Testis (tissue), 3 donors: ENCODE results near the gene NUDT16. TPM values are rescaled to one million over a fixed set of nuclear protein-coding genes. Genes with fewer than 3 reads are reported as not detected.
A peak's percentile ranks its signal among the peaks of the same experiment; 100 is the strongest.
"Not testable (repeated sequence)": the region's sequence is repeated elsewhere in the genome, so short reads cannot be mapped to it uniquely, and the experiment has no call there.

ENCODE experiments used
- DNase-seq: peaks from one replicate; pipeline ENCODE4 v3.0.0-alpha.2; 2019
- H3K27ac ChIP-seq, 2 donors: fragments of 200-600 bp; sonication (generic); one replicate each; pipeline ENCODE4 v1.5.1; 2019
- H3K27me3 ChIP-seq: fragments of 200-600 bp; sonication (generic); one replicate; pipeline ENCODE4 v1.5.1; 2019
- H3K36me3 ChIP-seq: fragments of 200-600 bp; sonication (generic); one replicate; pipeline ENCODE4 v1.5.1; 2017; ENCODE audit warnings: low read depth; ENCODE audit errors: missing control alignments
- H3K4me1 ChIP-seq: fragments of 200-600 bp; sonication (generic); one replicate; pipeline ENCODE4 v1.5.1; 2019
- H3K4me3 ChIP-seq, 2 donors: fragments of 200-600 bp; sonication (generic); one replicate each; pipeline ENCODE4 v1.5.1; 2017 to 2019
- H3K9me3 ChIP-seq: fragments of 200-600 bp; sonication (generic); one replicate; pipeline ENCODE4 v1.5.1; 2017
- CTCF ChIP-seq, 3 experiments: fragments of 450-650 bp in 2 of 3; fragments of 200-600 bp in 1 of 3; sonication (generic) in 1 of 3; IDR thresholded peaks; one replicate each; pipeline ENCODE4 v1.5.1; 2016 to 2019; ENCODE audit warnings: antibody characterized with exemption in 3 of 3, mild to moderate bottlenecking in 2 of 3, moderate library complexity in 1 of 3
- POLR2A ChIP-seq: fragments of 450-650 bp; IDR thresholded peaks from one replicate; pipeline ENCODE4 v1.6.1; 2017; ENCODE audit warnings: antibody characterized with exemption, mild to moderate bottlenecking, moderate library complexity
- WGBS, 2 donors: methylation state at CpG; one replicate each; pipeline ENCODE4 v1.1.5; 2018; 5-methylcytosine and 5-hydroxymethylcytosine counted together
- intact Hi-C: fragments of 100-400 bp; cut with DNase I; formaldehyde crosslinking; loops from one replicate; pipeline ENCODE4 v1.15.1; 2023; ENCODE audit warnings: low total_unique reads
- polyA plus RNA-seq: library from polyadenylated mRNA; stranded (reverse); fragments of 350-450 nt; fragmentation: Illumina TruSeq; extraction: RNeasy Lipid Tissue Mini Kit (QIAGEN cat#74804); gene quantifications from one replicate; pipeline ENCODE4 v1.2.3, GENCODE V29; 2014; ENCODE audit warnings: low read depth, low replicate concordance; ENCODE audit not compliant: insufficient read depth
- total RNA-seq, 2 donors: library from RNA; depleted of rRNA; stranded (reverse); fragments of >200 nt; gene quantifications; one replicate each; pipeline ENCODE4 v1.2.3, GENCODE V29; 2016

NUDT16 gene
- total and polyA plus RNA-seq, 3 donors from 2014 or later = 20.6 to 26.4 (median 20.8) TPM

- intact Hi-C loops = no loop called here
- WGBS, 2 donors = 87 to 93% methylated on average over 5 of the region's 5 CpGs
- no peaks in the 10 kb centered on the region for H3K27me3 ChIP-seq
- DNase-seq = no peak
- no peak for TF ChIP-seq CTCF (IDR thresholded peaks at IDR 0.05)
- no peak for TF ChIP-seq POLR2A
- no peak overlapping the region for H3K27ac ChIP-seq
- no peak overlapping the region for H3K4me3 ChIP-seq
- H3K36me3 ChIP-seq = no peaks in the 10 kb centered on the region
- no peaks in the 10 kb centered on the region for H3K9me3 ChIP-seq
- H3K4me1 ChIP-seq = no peaks in the 10 kb centered on the region
These were observed 25.5 kb upstream of the NUDT16 start for GRCh38 chr3:131356006-131356595.

- no peaks in the 10 kb centered on the region for H3K27me3 ChIP-seq
- no peak for DNase-seq
- intact Hi-C loops = no loop called here
- H3K4me1 ChIP-seq = no peaks in the 10 kb centered on the region
- H3K27ac ChIP-seq = no peak overlapping the region
- H3K36me3 ChIP-seq = no peaks in the 10 kb centered on the region
- TF ChIP-seq POLR2A (no peak), CTCF (IDR thresholded peaks at IDR 0.05) (no peak)
- 89 to 95% methylated on average over 1 of the region's 1 CpG for WGBS, 2 donors
- H3K9me3 ChIP-seq = no peaks in the 10 kb centered on the region
- no peak overlapping the region for H3K4me3 ChIP-seq
These were observed 24.3 kb upstream of the NUDT16 start for GRCh38 chr3:131357275-131357674.

GRCh38 chr3:131360191-131360755, 21.3 kb upstream of the NUDT16 start:
- H3K36me3 ChIP-seq = no peaks in the 10 kb centered on the region
- no peak overlapping the region for H3K27ac ChIP-seq
- no peaks in the 10 kb centered on the region for H3K27me3 ChIP-seq
- TF ChIP-seq CTCF (IDR thresholded peaks at IDR 0.05) (no peak), POLR2A (no peak)
- H3K9me3 ChIP-seq = no peaks in the 10 kb centered on the region
- 66 to 67% methylated on average over 4 of the region's 4 CpGs for WGBS, 2 donors
- intact Hi-C loops = no loop called here
- no peak overlapping the region for H3K4me3 ChIP-seq
- no peak for DNase-seq
- peaks cover 7% of the 10 kb centered on the region for H3K4me1 ChIP-seq

- peak; percentile 31 for DNase-seq
- H3K4me3 ChIP-seq = peak overlapping the region; percentile 53 to 74
- H3K9me3 ChIP-seq, H3K4me1 ChIP-seq, H3K27me3 ChIP-seq, intact Hi-C loops, H3K36me3 ChIP-seq: not testable (repeated sequence)
- peak overlapping the region in 1 of 2 donors; percentile 67 for H3K27ac ChIP-seq
- WGBS, 2 donors = 63 to 64% methylated on average over 7 of the region's 7 CpGs
These were observed 20.5 kb upstream of the NUDT16 start for GRCh38 chr3:131361066-131361463.

- Histone ChIP-seq H3K36me3 (no peaks in the 10 kb centered on the region), H3K4me1 (peaks cover 7% of the 10 kb centered on the region), H3K27ac (peak overlapping the region; percentile 2 to 67), H3K4me3 (peak overlapping the region; percentile 53 to 74), H3K9me3 (no peaks in the 10 kb centered on the region), H3K27me3 (no peaks in the 10 kb centered on the region)
- 4 to 15% methylated on average over 5 to 57 of the region's 64 CpGs for WGBS, 2 donors
- intact Hi-C loops = no loop called here
- peak; percentile 96 for DNase-seq
- no peak for TF ChIP-seq POLR2A
- TF ChIP-seq CTCF (IDR thresholded peaks at IDR 0.05) = no peak
These were observed 19.8 kb upstream of the NUDT16 start for GRCh38 chr3:131361464-131362421.
